ENCODE results near the gene ADA. TPM values are rescaled to one million over a fixed set of nuclear protein-coding genes. Genes with fewer than 3 reads are reported as not detected.

ADA gene
- total RNA-seq, 1 donor from 2014 or later = 72.3 TPM

DNA sequence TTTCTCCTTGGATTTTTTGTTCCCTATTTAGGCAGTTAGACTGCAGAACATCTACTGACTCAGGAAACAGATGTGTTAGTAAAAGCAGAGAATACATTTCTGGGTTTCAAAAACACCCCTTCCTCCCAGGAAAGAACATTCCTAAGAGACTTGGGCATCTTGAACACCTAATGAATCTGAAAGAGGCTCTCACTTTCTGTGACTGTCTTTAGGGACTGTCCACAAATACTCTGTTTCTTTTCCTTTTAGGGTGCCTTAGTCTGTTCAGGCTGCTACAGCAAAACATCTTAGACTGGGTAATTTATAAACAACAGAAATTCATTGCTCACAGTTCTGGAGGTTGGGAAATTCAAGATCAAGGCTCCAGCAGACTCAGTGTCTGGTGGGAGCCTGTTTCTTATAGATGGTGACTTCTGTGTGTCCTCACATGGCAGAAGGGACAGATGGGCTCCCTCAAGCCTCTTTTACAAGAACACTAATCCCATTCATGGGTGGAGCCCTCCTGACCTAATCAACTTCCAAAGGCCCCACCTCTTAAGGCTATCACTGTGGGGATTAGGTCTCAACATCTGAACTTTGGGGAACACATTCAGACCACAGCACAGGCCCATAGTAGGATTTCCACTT lies 44.3 kb upstream of the ADA start:
- no peak for DNase-seq

DNA sequence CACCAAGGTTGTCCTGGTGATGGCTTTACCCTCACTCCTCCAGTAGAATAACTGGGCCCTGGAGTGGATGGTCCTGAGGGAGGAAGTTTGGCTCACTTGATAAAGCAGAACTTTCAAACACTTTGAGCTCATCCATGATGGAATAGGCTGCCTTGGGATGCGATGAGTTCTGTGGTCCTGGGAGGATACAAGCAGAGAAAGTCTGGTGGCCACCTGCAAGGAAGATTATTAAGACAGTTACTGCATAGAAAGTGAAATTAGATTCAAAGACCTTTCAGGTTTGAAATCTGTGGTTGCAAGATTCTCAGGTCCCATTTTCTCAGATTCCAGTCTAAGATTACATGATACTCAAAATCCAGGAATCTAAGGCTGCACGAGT lies 43.8 kb upstream of the ADA start:
- Mint-ChIP-seq H3K9me3 (peaks cover 4% of the 10 kb centered on the region), H3K4me1 (peaks cover 9% of the 10 kb centered on the region), H3K27ac (no peak overlapping the region), H3K4me3 (no peak overlapping the region), H3K27me3 (peaks cover 2% of the 10 kb centered on the region), H3K36me3 (ENCODE audit: low read depth) (no peaks in the 10 kb centered on the region)
- ATAC-seq (ENCODE audit: low read depth) = no peak
- CTCF ChIA-PET = interaction anchor here (1.2 kb wide), 1 partner anchor 10 kb away, joined by 4 read pairs; no protein-coding TSS in a partner anchor
- intact Hi-C loops (cut with micrococcal nuclease) = no loop called here
- DNase-seq = no peak
- POLR2A ChIA-PET = no interaction called here
- TF ChIP-seq, protein P1, sequence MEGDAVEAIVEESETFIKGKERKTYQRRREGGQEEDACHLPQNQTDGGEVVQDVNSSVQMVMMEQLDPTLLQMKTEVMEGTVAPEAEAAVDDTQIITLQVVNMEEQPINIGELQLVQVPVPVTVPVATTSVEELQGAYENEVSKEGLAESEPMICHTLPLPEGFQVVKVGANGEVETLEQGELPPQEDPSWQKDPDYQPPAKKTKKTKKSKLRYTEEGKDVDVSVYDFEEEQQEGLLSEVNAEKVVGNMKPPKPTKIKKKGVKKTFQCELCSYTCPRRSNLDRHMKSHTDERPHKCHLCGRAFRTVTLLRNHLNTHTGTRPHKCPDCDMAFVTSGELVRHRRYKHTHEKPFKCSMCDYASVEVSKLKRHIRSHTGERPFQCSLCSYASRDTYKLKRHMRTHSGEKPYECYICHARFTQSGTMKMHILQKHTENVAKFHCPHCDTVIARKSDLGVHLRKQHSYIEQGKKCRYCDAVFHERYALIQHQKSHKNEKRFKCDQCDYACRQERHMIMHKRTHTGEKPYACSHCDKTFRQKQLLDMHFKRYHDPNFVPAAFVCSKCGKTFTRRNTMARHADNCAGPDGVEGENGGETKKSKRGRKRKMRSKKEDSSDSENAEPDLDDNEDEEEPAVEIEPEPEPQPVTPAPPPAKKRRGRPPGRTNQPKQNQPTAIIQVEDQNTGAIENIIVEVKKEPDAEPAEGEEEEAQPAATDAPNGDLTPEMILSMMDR (IDR thresholded peaks at IDR 0.05) = no peak

More for the DNA sequence above, 44.3 kb upstream of the ADA start:
- POLR2A ChIA-PET = no interaction called here
- CTCF ChIA-PET = interaction anchor here (0.6 kb wide), 1 partner anchor 11 kb away, joined by 3 read pairs; no protein-coding TSS in a partner anchor
- intact Hi-C loops (cut with micrococcal nuclease) = no loop called here
- no peak overlapping the region for H3K27ac Mint-ChIP-seq
- ATAC-seq (ENCODE audit: low read depth) = no peak
- peaks cover 2% of the 10 kb centered on the region for H3K27me3 Mint-ChIP-seq
- H3K4me3 Mint-ChIP-seq = no peak overlapping the region
- peaks cover 9% of the 10 kb centered on the region for H3K4me1 Mint-ChIP-seq
- no peaks in the 10 kb centered on the region for H3K36me3 Mint-ChIP-seq (ENCODE audit: low read depth)
- TF ChIP-seq, protein P1 (IDR thresholded peaks at IDR 0.05) = no peak
- H3K9me3 Mint-ChIP-seq = peaks cover 4% of the 10 kb centered on the region

GRCh38 chr20:44694159-44694558 lies 42.7 kb upstream of the ADA start:
- TF ChIP-seq, protein P1 (IDR thresholded peaks at IDR 0.05) = no peak
- peaks cover 9% of the 10 kb centered on the region for H3K4me1 Mint-ChIP-seq

DNA sequence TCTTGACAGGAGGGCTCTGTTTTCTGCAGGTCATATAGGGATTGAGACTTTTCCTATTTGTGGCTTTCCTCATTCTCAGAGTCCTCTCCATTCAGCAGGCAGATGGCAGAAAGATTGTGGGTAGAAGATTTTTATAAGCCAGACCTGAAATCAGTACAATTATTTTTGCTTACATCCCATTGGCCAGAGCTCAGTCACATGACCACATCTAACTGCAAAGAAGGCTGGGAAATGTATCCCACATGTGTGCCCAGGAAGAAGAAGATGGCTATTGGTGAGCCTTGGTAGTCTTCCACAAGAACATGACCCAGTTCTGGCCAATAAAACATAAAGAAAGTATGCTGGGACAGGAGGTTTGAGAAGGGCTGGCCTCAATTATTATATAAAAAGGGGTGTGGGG lies 42.1 kb upstream of the ADA start:
- POLR2A ChIA-PET = no interaction called here
- ATAC-seq (ENCODE audit: low read depth) (no peak), DNase-seq (no peak)
- Mint-ChIP-seq H3K36me3 (ENCODE audit: low read depth) (no peaks in the 10 kb centered on the region), H3K9me3 (peaks cover 4% of the 10 kb centered on the region), H3K27ac (no peak overlapping the region), H3K4me1 (peaks cover 9% of the 10 kb centered on the region), H3K4me3 (no peak overlapping the region), H3K27me3 (peaks cover 2% of the 10 kb centered on the region)
- CTCF ChIA-PET = no interaction called here
- intact Hi-C loops (cut with micrococcal nuclease) = no loop called here
- TF ChIP-seq, protein P1 (IDR thresholded peaks at IDR 0.05) = no peak

More at GRCh38 chr20:44694159-44694558, 42.7 kb upstream of the ADA start:
- ATAC-seq (ENCODE audit: low read depth) (no peak), DNase-seq (no peak)
- Mint-ChIP-seq H3K36me3 (ENCODE audit: low read depth) (no peaks in the 10 kb centered on the region), H3K4me3 (no peak overlapping the region), H3K27me3 (peaks cover 2% of the 10 kb centered on the region), H3K27ac (no peak overlapping the region), H3K9me3 (peaks cover 4% of the 10 kb centered on the region)
- ChIA-PET POLR2A (no interaction called here), CTCF (interaction anchor here (1.2 kb wide), 1 partner anchor 9 kb away, joined by 4 read pairs; no protein-coding TSS in a partner anchor)
- intact Hi-C loops (cut with micrococcal nuclease) = no loop called here

DNA sequence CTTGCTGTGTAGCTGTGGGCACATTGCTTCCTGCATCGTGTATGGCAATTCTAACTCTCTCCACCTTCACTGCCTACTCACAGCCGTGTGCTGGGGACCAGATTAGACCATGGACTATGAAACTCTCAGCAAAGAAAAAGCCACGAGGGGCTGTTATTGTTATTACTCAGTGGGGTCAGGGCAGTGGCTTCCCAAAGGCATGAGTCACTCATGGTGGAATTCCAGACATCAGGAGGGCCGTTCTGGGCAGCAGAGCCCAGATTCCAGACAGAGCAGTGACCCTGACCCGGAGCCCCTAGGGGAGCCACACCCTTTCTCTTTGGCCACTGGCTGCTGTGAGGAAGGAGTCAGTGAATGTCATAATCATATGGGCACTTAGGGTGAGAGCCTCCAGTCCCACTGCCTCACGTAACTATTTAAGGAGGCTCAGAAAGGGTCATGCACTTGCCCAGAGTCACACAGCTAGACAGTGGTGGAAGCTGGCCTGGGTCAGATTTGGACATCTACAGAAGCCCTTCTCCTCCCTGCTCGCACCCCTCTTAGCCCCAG lies 41.5 kb upstream of the ADA start:
- no peak overlapping the region for H3K4me3 Mint-ChIP-seq
- CTCF ChIA-PET = no interaction called here
- no peak overlapping the region for H3K27ac Mint-ChIP-seq
- ATAC-seq (ENCODE audit: low read depth) = no peak
- intact Hi-C loops (cut with micrococcal nuclease) = no loop called here
- POLR2A ChIA-PET = no interaction called here
- H3K27me3 Mint-ChIP-seq = peaks cover 2% of the 10 kb centered on the region
- no peaks in the 10 kb centered on the region for H3K36me3 Mint-ChIP-seq (ENCODE audit: low read depth)
- DNase-seq = no peak
- peaks cover 9% of the 10 kb centered on the region for H3K4me1 Mint-ChIP-seq
- H3K9me3 Mint-ChIP-seq = peaks cover 4% of the 10 kb centered on the region
- TF ChIP-seq, protein P1 (IDR thresholded peaks at IDR 0.05) = no peak
